K562 (cell line): Measurements from ENCODE around the gene TAL1. TPM values are rescaled to one million over a fixed set of nuclear protein-coding genes. Genes with fewer than 3 reads are reported as not detected.

Experiments
- CTCF ChIP-seq, 3 experiments: IDR thresholded peaks in 2 of 3; conservative IDR thresholded peaks in 1 of 3; 2 replicates each; pipeline ENCODE4 v1.5.1; 2011 to 2012; ENCODE audit warnings: low read length in 3 of 3, mild to moderate bottlenecking in 3 of 3, control low read depth in 2 of 3, improper control_type of control experiment in 1 of 3, inconsistent platforms in 1 of 3, low read depth in 1 of 3, mixed read lengths in 1 of 3, moderate library complexity in 1 of 3; ENCODE audit not compliant: insufficient read depth in 2 of 3
- HES1 ChIP-seq: fragments of 450-650 bp; IDR thresholded peaks from 2 replicates; pipeline ENCODE4 v1.6.1; 2016; ENCODE audit warnings: low read depth, mild to moderate bottlenecking, moderate library complexity
- NFYB ChIP-seq: IDR thresholded peaks from 2 replicates; pipeline ENCODE4 v1.6.1; 2011; ENCODE audit warnings: mild to moderate bottlenecking, moderate library complexity; ENCODE audit not compliant: insufficient read length; ENCODE audit errors: extremely low read depth
- RAD21 ChIP-seq, 2 experiments: fragments of 250-450 bp in 1 of 2; fragments of 450-650 bp in 1 of 2; sonication (Bioruptor Pico) in 1 of 2; formaldehyde crosslinking in 1 of 2; IDR thresholded peaks in 1 of 2; conservative IDR thresholded peaks in 1 of 2; 2 replicates each; pipeline versions ENCODE4 v1.4.0 to v1.8.0; 2020 to 2022; ENCODE audit warnings: mild to moderate bottlenecking in 2 of 2, moderate library complexity in 1 of 2
- REST ChIP-seq, 2 experiments: fragments of 450-650 bp; formaldehyde crosslinking in 1 of 2; IDR thresholded peaks; 2 replicates each; pipeline versions ENCODE4 v1.4.0 to v1.6.1; 2014 to 2020; ENCODE audit warnings: mild to moderate bottlenecking in 2 of 2, borderline replicate concordance in 1 of 2, low read depth in 1 of 2
- SMARCA4 ChIP-seq: fragments of 450-650 bp; IDR thresholded peaks from 2 replicates; pipeline ENCODE4 v1.6.1; 2016
- STAG1 ChIP-seq: sonication (generic); formaldehyde crosslinking; IDR thresholded peaks from 2 replicates; pipeline ENCODE4 v1.5.0; 2020; ENCODE audit warnings: missing genetic modification reagents, borderline replicate concordance
- TEAD1 ChIP-seq, 2 experiments: fragments of 450-650 bp in 1 of 2; sonication (generic) in 1 of 2; formaldehyde crosslinking; IDR thresholded peaks; 2 replicates each; pipeline versions ENCODE4 v1.4.0 to v1.8.0; 2020 to 2022; ENCODE audit warnings: mild to moderate bottlenecking in 2 of 2, missing genetic modification reagents in 1 of 2
- ZNF175 ChIP-seq: fragments of 200-800 bp; sonication (Bioruptor generic); IDR thresholded peaks from 2 replicates; pipeline ENCODE4 v1.6.1; 2016; ENCODE audit warnings: low read depth, mild to moderate bottlenecking, missing genetic modification characterization, missing compliant biosample characterization
- polyA plus RNA-seq, 8 experiments: library from polyadenylated mRNA; depleted of rRNA in 4 of 8; stranded (reverse) in 5 of 8; unstranded in 3 of 8; fragments of >200 nt; fragmentation: Nextera tagmentation in 2 of 8; fragmentation: Illumina TruSeq in 1 of 8; extraction: Ambion mirVana in 2 of 8; extraction: Trizol in 1 of 8; gene quantifications; 2 replicates each; pipeline versions ENCODE4 v1.2.1 to v1.2.3, GENCODE V29; 2011 to 2014; ENCODE audit warnings: inconsistent platforms in 1 of 8, missing spikeins in 1 of 8
- total RNA-seq, 7 experiments: library from RNA; depleted of rRNA in 6 of 7; stranded (reverse); fragments of >200 nt in 6 of 7; fragmentation: Illumina TruSeq in 2 of 7; extraction: Trizol in 2 of 7; gene quantifications; 2 replicates each; pipeline versions ENCODE4 v1.2.1 to v1.2.3, GENCODE V29; 2011 to 2021; ENCODE audit warnings: low replicate concordance in 1 of 7
- TF ChIP-seq, protein P1 (sequence below), 2 experiments: fragments of 450-650 bp; IDR thresholded peaks; 2 replicates each; pipeline ENCODE4 v1.6.1; 2016
- TF ChIP-seq, protein P2 (sequence below): fragments of 200-800 bp; sonication (Bioruptor generic); IDR thresholded peaks from 2 replicates; pipeline ENCODE4 v1.6.1; 2017; ENCODE audit warnings: missing genetic modification characterization, missing compliant biosample characterization

TAL1 gene
- total and polyA plus RNA-seq, 9 of the 15 experiments (the other 6 are each of a cell fraction or from before 2014, with no cell fraction given) = 18.5 to 106 (median 59.7) TPM

GRCh38 chr1:47175227-47175934 is 56.6 kb downstream of the TAL1 start (continued):
- TF ChIP-seq REST (IDR thresholded peaks at IDR 0.05; ENCODE audit: borderline replicate concordance) (peak; percentile 47), REST (CRISPR knock-in tag; IDR thresholded peaks at IDR 0.05; ENCODE audit: low read depth) (no peak), ZNF175 (CRISPR knock-in tag) (no peak), SMARCA4 (peak; percentile 38; the same call in 1 of the 2 replicates), NFYB (no peak), HES1 (no peak), RAD21 (CRISPR knock-in tag; conservative IDR thresholded peaks at IDR 0.05 in 1 of 2, IDR thresholded peaks at IDR 0.05 in 1 of 2) (peak; percentile 65 to 81), CTCF (IDR thresholded peaks at IDR 0.05 in 2 of 3, conservative IDR thresholded peaks at IDR 0.05 in 1 of 3; ENCODE audit: insufficient read depth in 2 of 3, low read depth in 1 of 3, low read length in 3 of 3) (peak; percentile 94 to 99 (median 98)), STAG1 (CRISPR knock-in tag) (peak; percentile 43; the same call in 1 of the 2 replicates), TEAD1 (CRISPR knock-in tag; IDR thresholded peaks at IDR 0.05) (peak in 1 of 2 experiments; percentile 50; a peak in 1 of 4 replicates)
- TF ChIP-seq, protein P1, sequence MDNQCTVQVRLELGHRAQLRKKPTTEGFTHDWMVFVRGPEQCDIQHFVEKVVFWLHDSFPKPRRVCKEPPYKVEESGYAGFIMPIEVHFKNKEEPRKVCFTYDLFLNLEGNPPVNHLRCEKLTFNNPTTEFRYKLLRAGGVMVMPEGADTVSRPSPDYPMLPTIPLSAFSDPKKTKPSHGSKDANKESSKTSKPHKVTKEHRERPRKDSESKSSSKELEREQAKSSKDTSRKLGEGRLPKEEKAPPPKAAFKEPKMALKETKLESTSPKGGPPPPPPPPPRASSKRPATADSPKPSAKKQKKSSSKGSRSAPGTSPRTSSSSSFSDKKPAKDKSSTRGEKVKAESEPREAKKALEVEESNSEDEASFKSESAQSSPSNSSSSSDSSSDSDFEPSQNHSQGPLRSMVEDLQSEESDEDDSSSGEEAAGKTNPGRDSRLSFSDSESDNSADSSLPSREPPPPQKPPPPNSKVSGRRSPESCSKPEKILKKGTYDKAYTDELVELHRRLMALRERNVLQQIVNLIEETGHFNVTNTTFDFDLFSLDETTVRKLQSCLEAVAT (IDR thresholded peaks at IDR 0.05) = 0 out of 4 replicates have a peak, but pooled peaks have one; percentile 27 to 37
- TF ChIP-seq, protein P2, sequence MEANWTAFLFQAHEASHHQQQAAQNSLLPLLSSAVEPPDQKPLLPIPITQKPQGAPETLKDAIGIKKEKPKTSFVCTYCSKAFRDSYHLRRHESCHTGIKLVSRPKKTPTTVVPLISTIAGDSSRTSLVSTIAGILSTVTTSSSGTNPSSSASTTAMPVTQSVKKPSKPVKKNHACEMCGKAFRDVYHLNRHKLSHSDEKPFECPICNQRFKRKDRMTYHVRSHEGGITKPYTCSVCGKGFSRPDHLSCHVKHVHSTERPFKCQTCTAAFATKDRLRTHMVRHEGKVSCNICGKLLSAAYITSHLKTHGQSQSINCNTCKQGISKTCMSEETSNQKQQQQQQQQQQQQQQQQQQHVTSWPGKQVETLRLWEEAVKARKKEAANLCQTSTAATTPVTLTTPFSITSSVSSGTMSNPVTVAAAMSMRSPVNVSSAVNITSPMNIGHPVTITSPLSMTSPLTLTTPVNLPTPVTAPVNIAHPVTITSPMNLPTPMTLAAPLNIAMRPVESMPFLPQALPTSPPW = peak; percentile 17; the same call in 1 of the 2 replicates
